Ovary (tissue), 9 donors: ENCODE measurements around the gene AKNA. TPM values are rescaled to one million over a fixed set of nuclear protein-coding genes. Genes with fewer than 3 reads are reported as not detected.

Experiments
- DNase-seq, 5 donors: peaks; one replicate each; pipeline ENCODE4 v3.0.0-alpha.2; 2019 to 2020
- H3K27ac ChIP-seq, 2 donors: fragments of 200-600 bp; one replicate each; pipeline versions ENCODE4 v1.5.1 to v1.8.0; 2019 to 2022
- H3K27me3 ChIP-seq: fragments of 200-600 bp; one replicate; pipeline ENCODE4 v1.8.0; 2022
- H3K36me3 ChIP-seq: fragments of 200-600 bp; sonication (generic); one replicate; pipeline ENCODE4 v1.5.1; 2019
- H3K4me1 ChIP-seq: one replicate; pipeline ENCODE4 v1.8.1; 2013; ENCODE audit warnings: mild to moderate bottlenecking, moderate library complexity; ENCODE audit not compliant: insufficient read depth
- H3K4me3 ChIP-seq: fragments of 200-600 bp; sonication (generic); one replicate; pipeline ENCODE4 v1.5.1; 2017
- H3K9me3 ChIP-seq, 2 donors: fragments of 200-600 bp in 1 of 2; sonication (generic) in 1 of 2; one replicate each; pipeline versions ENCODE4 v1.5.1 to v1.8.1; 2013 to 2019; ENCODE audit warnings: mild to moderate bottlenecking in 1 of 2, moderate library complexity in 1 of 2
- EP300 ChIP-seq: sonication (generic); formaldehyde crosslinking; IDR thresholded peaks from one replicate; pipeline ENCODE4 v1.6.1; 2017; ENCODE audit warnings: antibody characterized with exemption
- POLR2A ChIP-seq: fragments of 450-650 bp; IDR thresholded peaks from one replicate; pipeline ENCODE4 v1.6.1; 2017; ENCODE audit warnings: antibody characterized with exemption, mild to moderate bottlenecking, moderate library complexity
- WGBS, 3 donors: extraction: QIAGEN DNeasy Blood & Tissue Kit in 1 of 3; methylation state at CpG; one replicate each; pipeline versions ENCODE4 v1.1.5 to v1.1.7; 2013 to 2017; 5-methylcytosine and 5-hydroxymethylcytosine counted together
- intact Hi-C, 4 donors: fragments of 100-400 bp; cut with DNase I; formaldehyde crosslinking; loops; one replicate each; pipeline versions ENCODE4 v1.11.0 to v1.15.1; 2022 to 2023
- polyA plus RNA-seq, 2 donors: library from polyadenylated mRNA; stranded (reverse); fragments of 200-250 nt in 1 of 2; fragments of 350-450 nt in 1 of 2; fragmentation: Illumina TruSeq in 1 of 2; extraction: RNeasy Lipid Tissue Mini Kit (QIAGEN cat#74804) in 1 of 2; gene quantifications; one replicate each; pipeline ENCODE4 v1.2.3, GENCODE V29; 2013 to 2014
- total RNA-seq, 7 donors: library from RNA; depleted of rRNA in 2 of 7; stranded (reverse); fragments of >200 nt in 2 of 7; fragmentation: NEBNext Ultra II Directional in 3 of 7; extraction: Animal tissue kit (Norgen Biotek cat#: 25700) in 3 of 7; gene quantifications; one replicate each; pipeline versions ENCODE4 v1.1.0 to v1.2.4, GENCODE V29; 2016 to 2023
- TF ChIP-seq, protein P1 (sequence below), 3 donors: fragments of 450-650 bp in 2 of 3; fragments of 200-600 bp in 1 of 3; IDR thresholded peaks; one replicate each; pipeline versions ENCODE4 v1.5.1 to v1.8.0; 2016 to 2022; ENCODE audit warnings: antibody characterized with exemption in 3 of 3, mild to moderate bottlenecking in 1 of 3
- donor health status: DM: no; HTN: no; CAD: no; lungs with moderate emphysema.
- donor health status: DM: no; HTN: no; CAD: no.
- donor health status: Bipolar disorder and iron deficiency.
- donor health status: DM: yes; HTN: yes; CAD: no.
- donor health status: DM: no; HTN: no; CAD: no.
- donor health status: DM: yes; HTN: yes; CAD: no.

Gene AKNA
- total and polyA plus RNA-seq, 9 donors: 12.9 to 123 (median 36.4) TPM

DNA sequence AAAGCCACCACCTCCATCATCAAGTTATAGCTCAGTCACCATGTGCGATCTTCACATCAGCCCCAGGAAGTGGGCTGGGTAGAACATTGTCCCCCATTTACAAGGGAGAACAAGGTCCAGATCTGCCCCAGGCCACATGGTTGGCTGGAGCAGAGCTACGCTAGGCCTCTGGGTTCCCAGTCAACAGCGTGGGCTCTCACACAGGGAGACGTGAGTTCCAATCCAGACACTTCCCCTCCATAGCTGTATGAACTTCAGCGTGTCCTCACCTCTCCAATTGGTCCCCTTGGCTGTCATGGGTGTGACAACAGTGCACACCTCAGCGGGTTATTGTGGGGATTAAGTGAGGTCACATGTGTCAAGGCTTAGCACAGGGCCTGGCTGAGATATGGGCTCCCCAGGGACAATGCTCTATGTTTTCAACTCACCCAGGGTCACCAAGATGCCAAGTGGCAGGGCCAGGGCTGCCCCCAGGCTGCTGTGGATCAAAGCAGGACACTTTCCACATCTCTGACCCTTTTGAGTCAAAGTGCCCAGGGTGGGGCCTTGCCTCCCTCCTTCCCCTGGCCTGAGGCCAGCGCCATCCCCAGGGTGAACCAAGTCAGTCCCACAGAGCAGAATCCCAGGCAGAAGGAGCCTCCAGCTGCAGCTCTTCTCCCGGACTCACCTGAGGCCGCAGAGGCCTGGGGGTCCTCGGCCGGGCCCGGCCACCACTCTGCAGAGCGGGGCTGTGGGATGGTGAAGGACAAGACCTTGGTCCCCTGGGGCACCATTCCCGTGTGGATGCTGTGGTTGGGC lies 19.8 kb downstream of the AKNA start:
- no peak for DNase-seq
- Histone ChIP-seq H3K4me1 (peaks cover 4% of the 10 kb centered on the region), H3K4me3 (no peak overlapping the region), H3K36me3 (no peaks in the 10 kb centered on the region), H3K27ac (no peak overlapping the region), H3K9me3 (no peaks in the 10 kb centered on the region), H3K27me3 (no peaks in the 10 kb centered on the region)
- 86 to 92% (median 86%) methylated on average over 14 of the region's 14 CpGs for WGBS, 3 donors
- intact Hi-C loops: no loop called here
- TF ChIP-seq POLR2A: no peak
- TF ChIP-seq, protein P1, sequence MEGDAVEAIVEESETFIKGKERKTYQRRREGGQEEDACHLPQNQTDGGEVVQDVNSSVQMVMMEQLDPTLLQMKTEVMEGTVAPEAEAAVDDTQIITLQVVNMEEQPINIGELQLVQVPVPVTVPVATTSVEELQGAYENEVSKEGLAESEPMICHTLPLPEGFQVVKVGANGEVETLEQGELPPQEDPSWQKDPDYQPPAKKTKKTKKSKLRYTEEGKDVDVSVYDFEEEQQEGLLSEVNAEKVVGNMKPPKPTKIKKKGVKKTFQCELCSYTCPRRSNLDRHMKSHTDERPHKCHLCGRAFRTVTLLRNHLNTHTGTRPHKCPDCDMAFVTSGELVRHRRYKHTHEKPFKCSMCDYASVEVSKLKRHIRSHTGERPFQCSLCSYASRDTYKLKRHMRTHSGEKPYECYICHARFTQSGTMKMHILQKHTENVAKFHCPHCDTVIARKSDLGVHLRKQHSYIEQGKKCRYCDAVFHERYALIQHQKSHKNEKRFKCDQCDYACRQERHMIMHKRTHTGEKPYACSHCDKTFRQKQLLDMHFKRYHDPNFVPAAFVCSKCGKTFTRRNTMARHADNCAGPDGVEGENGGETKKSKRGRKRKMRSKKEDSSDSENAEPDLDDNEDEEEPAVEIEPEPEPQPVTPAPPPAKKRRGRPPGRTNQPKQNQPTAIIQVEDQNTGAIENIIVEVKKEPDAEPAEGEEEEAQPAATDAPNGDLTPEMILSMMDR (IDR thresholded peaks at IDR 0.05): no peak
- no peak for TF ChIP-seq EP300

DNA sequence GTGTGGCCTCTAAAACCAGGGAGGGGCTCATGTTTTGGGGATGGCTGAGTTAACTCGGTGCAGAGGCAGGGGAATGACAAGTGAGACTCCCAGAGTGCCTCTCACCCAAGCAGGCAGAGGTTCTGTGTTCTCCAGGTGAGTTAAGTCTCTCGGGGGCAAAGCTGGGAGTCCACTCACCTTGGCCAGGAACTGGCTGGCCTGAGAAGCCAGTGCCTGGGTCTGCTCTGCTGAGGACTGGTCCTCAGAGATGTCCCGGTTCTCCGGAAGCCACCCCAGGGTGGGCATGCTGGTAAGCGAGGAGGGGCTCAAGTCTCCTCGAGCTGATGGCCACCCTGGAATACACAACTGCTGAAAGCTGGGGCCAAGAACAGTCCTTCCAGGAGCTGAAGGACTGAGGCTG lies 20.4 kb downstream of the AKNA start:
- Histone ChIP-seq H3K4me1 (peaks cover 2% of the 10 kb centered on the region), H3K27me3 (no peaks in the 10 kb centered on the region), H3K27ac (no peak overlapping the region), H3K36me3 (no peaks in the 10 kb centered on the region), H3K9me3 (no peaks in the 10 kb centered on the region), H3K4me3 (no peak overlapping the region)
- intact Hi-C loops: no loop called here
- no peak for DNase-seq
- 80 to 91% (median 85%) methylated on average over 4 to 6 of the region's 6 CpGs for WGBS, 3 donors
- TF ChIP-seq EP300: no peak
- TF ChIP-seq, protein P1 (IDR thresholded peaks at IDR 0.05): no peak
- no peak for TF ChIP-seq POLR2A

DNA sequence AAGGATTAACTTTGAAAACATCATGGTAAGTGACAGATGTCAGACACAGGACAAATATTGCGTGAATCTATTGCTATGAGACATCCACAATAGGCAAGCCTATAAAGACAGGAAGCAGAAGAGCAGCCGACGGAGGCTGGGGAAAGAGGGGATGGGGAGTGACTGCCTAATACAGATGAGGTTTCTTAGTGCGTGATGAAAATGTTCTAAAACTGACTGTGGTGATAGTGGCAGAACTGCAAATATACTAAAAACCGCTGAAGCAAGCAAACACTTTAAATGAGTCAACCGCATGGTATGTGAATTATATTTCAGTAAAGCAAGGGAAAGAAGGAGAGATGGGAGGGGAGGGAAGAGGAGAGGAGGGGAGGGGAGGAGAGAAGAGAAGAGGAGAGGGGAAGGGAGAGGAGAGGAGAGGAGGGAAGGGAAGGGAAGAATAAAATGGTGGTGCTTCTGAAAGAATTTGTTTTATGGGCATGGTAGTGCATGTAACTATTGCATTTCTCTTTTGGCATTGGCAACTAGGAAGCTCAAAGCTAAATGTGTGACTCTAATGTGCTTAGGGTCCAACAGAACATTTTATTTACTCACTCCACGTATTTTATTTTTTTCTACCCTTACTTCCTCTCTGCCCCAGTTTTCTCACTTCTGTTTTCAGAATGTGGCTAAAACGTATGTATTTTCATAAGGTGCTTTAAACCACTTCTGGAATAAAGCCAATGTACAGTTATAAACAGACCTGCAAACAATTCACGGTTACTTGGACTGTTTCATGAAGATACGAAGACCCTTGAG lies 21.3 kb downstream of the AKNA start:
- Histone ChIP-seq H3K27ac (no peak overlapping the region), H3K27me3 (no peaks in the 10 kb centered on the region), H3K4me3 (no peak overlapping the region), H3K9me3 (no peaks in the 10 kb centered on the region), H3K4me1 (peaks cover 1% of the 10 kb centered on the region), H3K36me3 (no peaks in the 10 kb centered on the region)
- DNase-seq: no peak
- intact Hi-C loops: no loop called here
- 36% methylated on average over 10 of the region's 10 CpGs for WGBS, 3 donors
- TF ChIP-seq EP300: no peak
- TF ChIP-seq POLR2A: no peak

DNA sequence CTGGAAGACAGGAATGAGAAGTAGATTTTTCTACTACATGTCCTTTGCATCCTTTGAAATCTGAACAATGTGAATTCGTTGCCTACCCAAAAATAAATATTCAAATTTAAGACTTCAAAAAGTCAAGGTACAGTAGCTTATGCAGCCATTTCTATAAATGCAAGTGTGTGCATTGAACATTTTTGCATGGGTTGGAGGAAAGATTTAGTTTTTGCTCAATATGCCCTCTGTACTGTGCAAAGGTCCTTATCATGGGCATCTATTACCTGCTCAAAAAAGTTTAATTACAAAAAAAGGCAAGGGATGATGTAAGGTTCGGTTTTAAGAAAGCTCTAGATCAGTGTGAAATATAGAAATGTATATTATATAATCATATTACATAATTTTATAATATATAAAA lies 22.6 kb downstream of the AKNA start:
- no peaks in the 10 kb centered on the region for H3K9me3 ChIP-seq
- DNase-seq: no peak
- no peaks in the 10 kb centered on the region for H3K27me3 ChIP-seq
- no peak for TF ChIP-seq EP300
- TF ChIP-seq, protein P1 (IDR thresholded peaks at IDR 0.05): no peak
- TF ChIP-seq POLR2A: no peak
- no peaks in the 10 kb centered on the region for H3K36me3 ChIP-seq
- H3K4me1 ChIP-seq: no peaks in the 10 kb centered on the region
- H3K27ac ChIP-seq: no peak overlapping the region
- no peak overlapping the region for H3K4me3 ChIP-seq
- 91 to 94% (median 92%) methylated on average over 2 of the region's 2 CpGs for WGBS, 3 donors
- intact Hi-C loops: no loop called here
